ENCODE measurements around the gene EXOC2.
"Not testable (repeated sequence)": the region's sequence is repeated elsewhere in the genome, so short reads cannot be mapped to it uniquely, and the experiment has no call there.

Gene EXOC2

DNA sequence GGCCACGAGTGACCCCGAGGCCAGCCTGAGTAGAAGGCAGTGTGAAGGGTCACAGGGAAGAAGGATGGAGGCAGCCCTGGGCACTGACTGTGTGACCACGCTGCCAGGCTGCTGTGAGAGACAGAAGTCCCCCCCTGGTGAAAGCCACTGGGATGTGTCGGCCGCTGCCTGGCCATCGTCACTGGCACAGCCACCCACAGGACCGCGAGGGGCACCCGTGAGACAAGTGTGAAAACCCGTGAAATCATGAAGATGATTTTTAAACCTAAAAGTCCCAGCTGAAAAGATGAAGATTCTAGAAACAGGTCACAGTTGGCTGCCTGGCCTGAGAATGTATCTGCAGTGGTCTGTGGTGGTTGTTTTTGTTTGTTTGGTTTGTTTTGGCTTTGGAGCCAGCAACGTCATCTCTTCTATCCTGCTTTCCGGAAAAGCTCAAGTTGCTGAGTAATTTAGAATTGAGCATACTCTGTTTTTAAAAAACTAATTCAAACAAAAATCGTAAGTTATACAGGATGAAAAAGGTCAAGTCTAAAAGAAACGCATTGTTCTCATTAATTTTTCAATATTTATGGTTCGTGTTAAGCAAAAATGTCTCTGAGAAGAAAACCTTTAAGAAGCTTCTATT, 130.8 kb downstream of the EXOC2 start:
- no peak for ATAC-seq
- Mint-ChIP-seq H3K9me3 (no peaks in the 10 kb centered on the region), H3K27me3 (no peaks in the 10 kb centered on the region), H3K4me1 (peaks cover 44% of the 10 kb centered on the region), H3K4me3 (no peak overlapping the region), H3K27ac (peak overlapping the region in 1 of 2 donors; percentile 95)
- no peak for DNase-seq

DNA sequence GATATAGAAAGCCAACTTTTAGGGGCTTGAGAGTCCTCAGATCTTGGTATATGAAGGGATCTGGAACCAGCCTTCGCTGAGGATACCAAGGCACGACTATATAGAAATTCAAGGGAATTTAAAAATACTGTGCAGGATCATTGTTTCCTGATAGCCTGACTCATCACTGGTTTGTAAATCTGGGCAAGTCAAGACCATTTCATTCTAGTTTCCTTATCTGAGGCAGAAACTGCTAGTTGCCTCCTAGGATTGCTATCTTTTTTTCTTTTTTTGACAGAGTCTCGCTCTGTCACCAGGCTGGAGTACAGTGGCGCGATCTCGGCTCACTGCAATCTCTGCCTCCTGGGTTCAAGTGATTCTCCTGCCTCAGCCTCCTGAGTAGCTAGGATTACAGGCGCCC, 131.6 kb downstream of the EXOC2 start:
- peaks cover 49% of the 10 kb centered on the region for H3K4me1 Mint-ChIP-seq
- not testable (repeated sequence) for H3K4me3 Mint-ChIP-seq, H3K9me3 Mint-ChIP-seq, DNase-seq, ATAC-seq, H3K27me3 Mint-ChIP-seq
- H3K27ac Mint-ChIP-seq = peak overlapping the region in 1 of 2 donors; percentile 95

DNA sequence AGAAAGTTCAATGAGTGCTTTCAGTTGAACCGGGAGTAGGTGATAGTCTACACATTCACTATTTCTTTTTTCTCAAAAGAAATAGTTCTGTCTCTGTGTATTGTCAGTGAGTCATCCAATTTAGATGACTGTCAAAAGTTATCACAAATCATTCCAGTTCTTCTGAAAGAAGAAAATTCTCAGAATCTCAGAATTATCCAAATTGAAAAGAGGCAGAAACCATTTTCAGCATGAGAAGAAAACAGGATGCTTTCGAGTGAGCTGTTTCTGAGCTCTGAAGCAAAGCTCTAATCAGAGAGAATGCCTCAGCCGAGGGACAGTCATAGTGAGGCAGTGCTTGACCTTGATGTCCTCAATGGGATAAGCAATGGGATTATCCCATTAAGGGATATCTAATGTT, 134.0 kb downstream of the EXOC2 start:
- Mint-ChIP-seq H3K9me3 (no peaks in the 10 kb centered on the region), H3K4me3 (peak overlapping the region; percentile 54 to 59), H3K4me1 (peaks cover 49% of the 10 kb centered on the region), H3K27me3 (no peaks in the 10 kb centered on the region), H3K27ac (peak overlapping the region; percentile 80 to 89)
- ATAC-seq (peak; percentile 70), DNase-seq (no peak)

DNA sequence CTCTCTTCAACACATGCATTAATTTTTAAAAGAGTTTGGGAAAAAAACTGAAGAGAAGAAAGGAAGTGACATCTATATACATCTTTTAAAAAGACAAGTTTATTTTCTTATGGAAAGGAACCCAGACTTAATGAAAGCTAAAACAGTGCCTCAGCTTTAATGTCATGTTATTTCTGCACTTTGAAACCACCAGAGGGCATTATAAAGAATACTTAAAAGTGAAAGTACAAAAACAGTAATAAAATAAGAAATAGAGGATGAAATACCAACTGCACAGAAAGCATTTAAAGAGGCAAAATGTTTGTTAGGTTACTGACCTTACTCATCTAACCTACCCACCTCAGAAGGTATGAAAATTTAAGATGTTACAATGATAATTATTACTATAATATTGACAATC, 134.8 kb downstream of the EXOC2 start:
- H3K9me3 Mint-ChIP-seq = no peaks in the 10 kb centered on the region
- H3K4me3 Mint-ChIP-seq = peak overlapping the region; percentile 46 to 72
- peak overlapping the region; percentile 12 to 40 for H3K27ac Mint-ChIP-seq
- peaks cover 49% of the 10 kb centered on the region for H3K4me1 Mint-ChIP-seq
- ATAC-seq (no peak), DNase-seq (no peak)
- no peaks in the 10 kb centered on the region for H3K27me3 Mint-ChIP-seq

DNA sequence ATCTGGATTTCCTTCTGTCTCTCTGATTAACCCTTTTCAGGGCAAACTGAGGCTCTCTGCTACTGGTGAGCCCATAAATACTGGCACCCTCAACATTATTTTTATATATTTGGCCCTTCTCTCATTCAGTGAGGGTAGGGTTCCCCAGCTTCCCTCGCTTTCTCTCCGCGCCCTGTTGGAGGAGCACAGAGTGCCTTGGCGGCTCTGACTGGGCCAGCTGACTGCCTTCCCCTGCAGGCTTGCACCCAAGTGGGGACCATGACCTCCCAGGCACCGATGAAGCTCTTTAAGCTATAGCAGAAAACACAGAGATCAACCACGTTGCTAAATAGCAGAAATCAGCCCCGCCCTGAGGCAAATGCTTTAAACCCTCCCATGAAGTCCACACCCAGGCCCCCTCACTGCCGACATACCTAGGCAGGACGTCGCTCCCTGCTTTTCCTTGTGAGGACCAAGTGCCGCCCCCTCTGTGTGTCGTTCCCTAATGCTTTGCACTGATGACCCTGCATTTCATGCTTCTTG, 141.0 kb downstream of the EXOC2 start:
- Mint-ChIP-seq H3K4me3 (no peak overlapping the region), H3K27me3 (no peaks in the 10 kb centered on the region), H3K27ac (peak overlapping the region in 1 of 2 donors; percentile 89)

DNA sequence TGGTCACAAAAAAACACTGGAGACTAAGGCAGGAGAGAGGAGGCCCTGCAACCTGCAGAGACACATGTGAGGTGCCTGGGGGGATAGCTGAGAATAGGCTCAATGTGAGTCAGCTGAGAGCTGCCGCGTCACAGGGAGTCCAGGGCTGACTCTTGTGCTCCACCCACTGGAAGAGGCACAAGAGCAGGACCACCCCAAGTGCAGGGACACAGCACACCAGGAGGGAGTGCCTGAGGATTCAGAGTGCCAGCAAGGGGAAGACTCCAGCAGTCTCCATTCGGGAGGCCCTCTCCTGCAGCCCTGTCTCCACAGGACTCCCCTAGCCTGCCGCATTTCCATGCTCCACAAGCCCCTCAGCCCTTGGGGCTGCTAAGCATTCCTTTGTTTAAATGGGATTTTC, 141.5 kb downstream of the EXOC2 start:
- Mint-ChIP-seq H3K9me3 (no peaks in the 10 kb centered on the region), H3K27ac (peak overlapping the region in 1 of 2 donors; percentile 88)

More for the DNA sequence above, 141.0 kb downstream of the EXOC2 start:
- H3K9me3 Mint-ChIP-seq = no peaks in the 10 kb centered on the region
- H3K4me1 Mint-ChIP-seq = peaks cover 51% of the 10 kb centered on the region
- no peak for DNase-seq
- no peak for ATAC-seq

DNA sequence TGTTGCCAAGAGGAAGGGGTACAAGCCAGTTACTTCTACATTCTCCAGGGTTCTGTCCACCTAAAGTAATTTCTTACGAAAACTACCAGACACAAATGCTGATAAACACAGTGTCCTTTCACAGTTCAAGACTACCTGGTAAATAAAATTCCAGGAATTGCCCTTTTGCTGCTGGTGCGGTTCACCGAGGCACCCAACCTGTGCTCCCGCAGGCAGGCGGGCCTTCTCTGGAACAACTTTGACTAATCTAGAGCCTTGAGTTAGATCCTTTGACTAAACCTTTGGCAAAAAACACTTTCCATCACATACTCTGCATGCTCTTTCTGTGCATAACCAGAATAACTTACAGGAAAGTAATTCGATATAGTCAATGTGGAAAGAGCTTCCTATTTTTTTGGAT, 143.0 kb downstream of the EXOC2 start:
- DNase-seq = no peak
- no peak for ATAC-seq
- H3K4me3 Mint-ChIP-seq = peak overlapping the region in 1 of 2 donors; percentile 15
- no peaks in the 10 kb centered on the region for H3K9me3 Mint-ChIP-seq
- no peaks in the 10 kb centered on the region for H3K27me3 Mint-ChIP-seq
- H3K27ac Mint-ChIP-seq = peak overlapping the region in 1 of 2 donors; percentile 80
- H3K4me1 Mint-ChIP-seq = peaks cover 56% of the 10 kb centered on the region

More for the DNA sequence above, 141.5 kb downstream of the EXOC2 start:
- H3K4me3 Mint-ChIP-seq = peak overlapping the region in 1 of 2 donors; percentile 54
- peak; percentile 89 for ATAC-seq
- peak; percentile 22 to 56 for DNase-seq
- peaks cover 53% of the 10 kb centered on the region for H3K4me1 Mint-ChIP-seq
- no peaks in the 10 kb centered on the region for H3K27me3 Mint-ChIP-seq

DNA sequence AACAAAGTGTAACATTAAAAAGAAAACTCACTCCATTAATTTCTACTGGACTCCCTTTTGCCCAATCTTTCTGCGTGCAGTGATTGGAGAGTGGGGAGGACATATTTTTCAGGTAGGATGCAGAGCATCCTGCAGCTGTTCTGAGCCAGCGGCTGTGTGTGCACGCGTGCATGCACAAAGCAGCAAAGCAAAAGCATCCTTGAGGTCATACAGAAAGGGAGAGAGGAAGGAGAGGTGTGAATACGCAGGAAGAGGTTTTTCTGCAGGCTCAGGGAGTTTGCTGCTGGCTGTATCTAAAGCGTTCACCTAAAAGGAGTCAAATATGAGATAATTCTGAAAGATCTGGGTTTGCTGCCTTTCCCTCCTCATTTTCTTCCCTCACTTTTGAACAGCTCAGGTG, 144.4 kb downstream of the EXOC2 start:
- H3K27me3 Mint-ChIP-seq = no peaks in the 10 kb centered on the region
- ATAC-seq (peak; percentile 86), DNase-seq (peak in 1 of 2 donors; percentile 44)
- peak overlapping the region; percentile 68 to 81 for H3K4me3 Mint-ChIP-seq
- H3K4me1 Mint-ChIP-seq = peaks cover 65% of the 10 kb centered on the region
- peak overlapping the region; percentile 37 to 93 for H3K27ac Mint-ChIP-seq
- H3K9me3 Mint-ChIP-seq = no peaks in the 10 kb centered on the region

DNA sequence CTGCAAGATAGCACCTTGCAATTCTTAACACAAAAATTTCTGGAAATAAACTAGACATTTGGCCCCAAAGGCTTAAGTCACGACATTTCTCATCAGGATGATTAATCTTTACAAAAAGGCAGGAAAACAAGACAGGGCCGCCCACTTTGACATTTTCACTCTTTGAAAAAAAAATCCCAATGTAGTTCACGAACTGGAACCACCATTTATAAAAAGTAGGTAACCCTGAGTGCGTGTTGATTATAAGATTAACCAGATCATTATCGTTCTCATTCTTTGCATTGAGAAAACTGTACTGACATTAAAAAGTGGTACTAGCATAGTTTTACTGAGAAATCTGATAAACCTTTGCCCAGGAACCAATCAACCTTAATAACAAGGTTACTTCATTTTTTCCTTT, 144.8 kb downstream of the EXOC2 start:
- H3K9me3 Mint-ChIP-seq = peaks cover under 1 to 2% of the 10 kb centered on the region in 2 donors
- H3K4me3 Mint-ChIP-seq = peak overlapping the region; percentile 68 to 81
- DNase-seq (no peak), ATAC-seq (peak; percentile 38)
- peaks cover 69% of the 10 kb centered on the region for H3K4me1 Mint-ChIP-seq
- no peaks in the 10 kb centered on the region for H3K27me3 Mint-ChIP-seq
- peak overlapping the region in 1 of 2 donors; percentile 93 for H3K27ac Mint-ChIP-seq

DNA sequence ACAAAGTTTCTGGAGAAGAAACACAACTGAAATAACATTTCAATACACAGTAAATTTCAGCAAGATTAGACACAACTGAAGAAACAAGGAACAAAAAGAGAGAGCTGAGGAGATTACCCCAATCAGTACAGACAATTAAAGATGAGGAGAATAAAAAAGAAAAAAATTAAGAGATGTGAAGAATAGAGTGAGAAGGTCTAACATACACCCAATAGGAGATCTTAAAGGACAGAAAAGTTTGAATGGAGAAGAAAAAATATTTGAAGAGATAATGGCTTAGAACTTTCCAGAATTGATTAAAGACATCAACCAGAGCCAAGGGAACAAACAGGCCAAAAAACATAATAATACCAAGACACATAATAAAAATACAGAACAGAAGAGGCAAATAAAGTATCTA, 152.4 kb downstream of the EXOC2 start:
- Mint-ChIP-seq H3K27me3 (no peaks in the 10 kb centered on the region), H3K4me1 (peaks cover 15% of the 10 kb centered on the region), H3K4me3 (no peak overlapping the region), H3K9me3 (peaks cover 19 to 26% of the 10 kb centered on the region in 2 donors), H3K27ac (no peak overlapping the region)
- ATAC-seq (no peak), DNase-seq (no peak)

DNA sequence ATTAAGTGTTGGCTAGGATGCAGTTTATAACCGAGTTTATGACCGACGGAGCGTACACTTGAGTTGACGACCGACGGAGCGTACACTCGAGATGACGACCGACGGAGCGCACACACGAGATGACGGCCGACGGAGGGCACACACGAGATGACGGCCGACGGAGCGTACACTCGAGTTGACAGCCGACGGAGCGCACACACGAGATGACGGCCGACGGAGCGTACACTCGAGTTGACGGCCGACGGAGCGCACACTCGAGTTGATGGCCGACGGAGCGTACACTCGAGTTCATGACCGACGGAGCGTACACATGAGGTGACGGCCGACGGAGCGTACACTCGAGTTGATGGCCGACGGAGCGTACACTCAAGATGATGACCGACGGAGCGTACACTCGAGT, 155.8 kb downstream of the EXOC2 start:
- ATAC-seq (no peak), DNase-seq (no peak)
- Mint-ChIP-seq H3K4me1 (peaks cover 6% of the 10 kb centered on the region), H3K9me3 (peaks cover 12 to 15% of the 10 kb centered on the region in 2 donors), H3K27ac (peak overlapping the region in 1 of 2 donors; percentile 51), H3K4me3 (no peak overlapping the region), H3K27me3 (no peaks in the 10 kb centered on the region)

DNA sequence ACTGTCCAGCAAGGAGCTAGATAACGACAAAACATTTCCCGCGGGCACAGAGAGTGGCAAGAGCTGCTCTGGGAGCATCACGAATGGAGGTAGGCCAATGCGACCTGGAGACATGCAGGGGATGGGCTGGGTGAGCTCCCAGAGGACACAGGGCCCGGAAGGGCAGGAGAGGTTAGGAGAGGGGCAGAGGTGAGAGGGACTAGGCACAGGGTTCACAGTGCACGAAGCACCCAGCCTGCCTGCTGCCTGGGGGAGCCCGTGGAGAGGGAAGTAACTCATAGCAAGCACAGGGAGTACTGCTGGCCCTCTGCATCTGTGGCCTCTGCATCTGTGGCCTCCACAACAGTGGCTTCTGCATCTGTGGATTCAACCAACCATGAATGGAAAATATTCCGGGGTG, 162.5 kb downstream of the EXOC2 start:
- no peak for DNase-seq
- peaks cover 10% of the 10 kb centered on the region for H3K4me1 Mint-ChIP-seq
- no peaks in the 10 kb centered on the region for H3K27me3 Mint-ChIP-seq
- no peak overlapping the region for H3K4me3 Mint-ChIP-seq
- ATAC-seq = no peak
- H3K27ac Mint-ChIP-seq = peak overlapping the region in 1 of 2 donors; percentile 89
- no peaks in the 10 kb centered on the region for H3K9me3 Mint-ChIP-seq

DNA sequence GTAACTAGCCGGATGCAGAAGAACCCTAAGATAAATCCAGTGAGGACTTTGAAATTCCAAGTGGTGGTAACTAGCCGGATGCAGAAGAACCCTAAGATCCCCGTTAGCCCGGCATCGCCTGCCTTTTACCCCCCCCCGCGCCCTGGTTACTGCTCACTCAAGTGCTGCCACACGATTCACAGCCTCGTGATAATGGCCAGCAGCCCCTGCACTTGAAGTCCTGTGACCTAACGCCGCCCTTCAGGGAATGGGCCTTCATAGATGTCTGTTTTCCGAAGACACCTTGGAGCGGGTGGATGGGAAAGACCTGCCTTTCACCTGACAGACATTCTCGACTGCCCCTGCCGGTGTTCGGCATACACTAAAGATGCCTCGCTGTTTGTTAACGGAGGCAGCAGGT, 163.9 kb downstream of the EXOC2 start:
- Mint-ChIP-seq H3K27ac (peak overlapping the region in 1 of 2 donors; percentile 6), H3K4me3 (no peak overlapping the region), H3K9me3 (no peaks in the 10 kb centered on the region), H3K4me1 (peaks cover 20% of the 10 kb centered on the region), H3K27me3 (no peaks in the 10 kb centered on the region)
- no peak for ATAC-seq
- no peak for DNase-seq

DNA sequence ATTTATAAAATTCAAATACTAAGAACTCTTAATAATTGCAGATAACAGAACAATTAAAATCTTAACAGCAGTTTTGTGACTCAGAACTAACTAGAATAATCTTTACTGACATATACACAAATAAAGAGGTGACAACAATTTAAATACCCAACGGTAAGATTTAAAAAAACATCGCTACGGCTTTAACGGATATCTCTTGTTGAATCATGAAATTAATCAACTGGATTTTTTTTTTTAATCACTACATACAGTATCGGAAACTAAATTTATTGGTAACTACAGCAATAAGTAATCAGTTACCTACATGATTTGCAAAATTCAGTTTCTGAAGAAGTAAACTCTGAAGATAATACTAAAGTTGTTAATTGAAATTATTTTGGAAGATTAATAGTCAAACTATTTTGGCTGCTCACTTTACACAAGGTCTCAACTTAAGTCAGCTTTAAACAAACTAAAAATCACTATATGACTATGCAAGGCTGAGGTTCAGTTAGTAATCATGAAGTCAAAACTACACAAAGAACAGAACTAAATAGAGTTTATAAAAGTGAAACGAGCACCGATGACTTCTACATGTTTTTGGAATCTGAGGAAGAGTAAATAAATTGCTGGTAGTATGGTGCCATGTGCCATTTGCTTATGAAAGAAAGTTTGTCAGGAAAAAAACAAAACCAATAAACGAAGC, 164.8 kb downstream of the EXOC2 start:
- no peak overlapping the region for H3K4me3 Mint-ChIP-seq
- H3K27me3 Mint-ChIP-seq = no peaks in the 10 kb centered on the region
- H3K4me1 Mint-ChIP-seq = peaks cover 18% of the 10 kb centered on the region
- ATAC-seq = no peak
- no peak overlapping the region for H3K27ac Mint-ChIP-seq
- no peak for DNase-seq
- H3K9me3 Mint-ChIP-seq = no peaks in the 10 kb centered on the region

DNA sequence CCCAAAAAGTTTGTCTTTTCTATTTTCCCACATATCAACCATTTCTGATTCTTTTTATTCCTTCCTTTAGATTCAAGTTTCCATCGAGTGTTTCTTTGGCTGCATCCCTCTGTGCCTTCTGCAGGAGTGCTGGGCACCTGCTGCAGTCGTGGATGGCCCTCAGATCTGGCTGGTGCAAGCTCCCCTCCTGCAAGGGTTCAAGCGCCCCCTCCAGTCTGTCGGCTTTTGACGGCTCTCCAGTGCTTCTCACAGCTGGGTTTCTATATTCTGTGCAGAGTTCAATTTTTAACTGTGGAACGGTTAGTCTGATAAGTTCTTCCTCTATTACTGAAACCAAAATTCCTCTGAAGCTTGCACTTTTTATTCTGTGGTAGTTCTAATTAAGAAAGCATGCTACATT, 168.1 kb downstream of the EXOC2 start:
- Mint-ChIP-seq H3K27ac (no peak overlapping the region), H3K9me3 (peaks cover 7 to 10% of the 10 kb centered on the region in 2 donors), H3K27me3 (no peaks in the 10 kb centered on the region), H3K4me1 (peaks cover 29% of the 10 kb centered on the region), H3K4me3 (peak overlapping the region in 1 of 2 donors; percentile 34)
- no peak for DNase-seq
- peak; percentile 70 for ATAC-seq

DNA sequence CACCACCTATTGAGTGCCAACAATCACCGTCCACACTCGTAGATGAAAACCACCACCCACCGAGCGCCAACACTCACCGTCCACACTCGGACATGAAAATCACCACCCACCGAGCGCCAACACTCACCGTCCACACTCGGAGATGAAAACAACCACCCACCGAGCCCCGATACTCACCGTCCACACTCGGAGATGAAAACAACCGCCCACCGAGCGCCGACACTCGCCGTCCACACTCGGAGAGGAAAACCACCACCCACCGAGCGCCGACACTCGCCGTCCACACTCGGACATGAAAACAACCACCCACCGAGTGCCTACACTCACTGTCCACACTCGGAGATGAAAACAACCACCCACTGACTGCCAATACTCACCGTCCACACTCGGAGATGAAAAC, 172.1 kb downstream of the EXOC2 start:
- no peak for DNase-seq
- H3K27ac Mint-ChIP-seq = peak overlapping the region in 1 of 2 donors; percentile 92
- H3K4me3 Mint-ChIP-seq = peak overlapping the region in 1 of 2 donors; percentile 38

More for the DNA sequence above, 172.1 kb downstream of the EXOC2 start:
- no peaks in the 10 kb centered on the region for H3K27me3 Mint-ChIP-seq
- peaks cover 43% of the 10 kb centered on the region for H3K4me1 Mint-ChIP-seq
- ATAC-seq = no peak
- H3K9me3 Mint-ChIP-seq = peaks cover 24 to 30% of the 10 kb centered on the region in 2 donors

Measured in stimulated activated naive CD8-positive, alpha-beta T cell treated with anti-CD3 and anti-CD28 coated beads, Interleukin-15, amount 100 ng/mL, for 72 hours (primary cell).